HepG2 (cell line): ENCODE results near the gene FAM20C.

Experiments used
- ELF1 ChIP-seq: sonication (generic); formaldehyde crosslinking; IDR thresholded peaks from 2 replicates; pipeline ENCODE4 v1.4.0; 2020; ENCODE audit warnings: missing genetic modification reagents
- TF ChIP-seq, protein P1 (sequence below), 2 experiments: IDR thresholded peaks; 2 replicates each; pipeline ENCODE4 v1.6.1; 2011 to 2012; ENCODE audit warnings: low read length in 2 of 2, borderline replicate concordance in 1 of 2, low read depth in 1 of 2, mild to moderate bottlenecking in 1 of 2, moderate library complexity in 1 of 2
- TF ChIP-seq, protein P2 (sequence below): sonication (generic); formaldehyde crosslinking; IDR thresholded peaks from 2 replicates; pipeline ENCODE4 v1.8.0; 2022; ENCODE audit warnings: missing genetic modification reagents, low read depth, mild to moderate bottlenecking, borderline replicate concordance
- TF ChIP-seq, protein P3 (sequence below): sonication (generic); formaldehyde crosslinking; IDR thresholded peaks from 2 replicates; pipeline ENCODE4 v1.5.0; 2020; ENCODE audit warnings: mild to moderate bottlenecking, missing genetic modification reagents, moderate library complexity
- TF ChIP-seq, protein P4 (sequence below): sonication (generic); formaldehyde crosslinking; IDR thresholded peaks from 2 replicates; pipeline ENCODE4 v1.4.0; 2020; ENCODE audit warnings: missing genetic modification reagents

DNA sequence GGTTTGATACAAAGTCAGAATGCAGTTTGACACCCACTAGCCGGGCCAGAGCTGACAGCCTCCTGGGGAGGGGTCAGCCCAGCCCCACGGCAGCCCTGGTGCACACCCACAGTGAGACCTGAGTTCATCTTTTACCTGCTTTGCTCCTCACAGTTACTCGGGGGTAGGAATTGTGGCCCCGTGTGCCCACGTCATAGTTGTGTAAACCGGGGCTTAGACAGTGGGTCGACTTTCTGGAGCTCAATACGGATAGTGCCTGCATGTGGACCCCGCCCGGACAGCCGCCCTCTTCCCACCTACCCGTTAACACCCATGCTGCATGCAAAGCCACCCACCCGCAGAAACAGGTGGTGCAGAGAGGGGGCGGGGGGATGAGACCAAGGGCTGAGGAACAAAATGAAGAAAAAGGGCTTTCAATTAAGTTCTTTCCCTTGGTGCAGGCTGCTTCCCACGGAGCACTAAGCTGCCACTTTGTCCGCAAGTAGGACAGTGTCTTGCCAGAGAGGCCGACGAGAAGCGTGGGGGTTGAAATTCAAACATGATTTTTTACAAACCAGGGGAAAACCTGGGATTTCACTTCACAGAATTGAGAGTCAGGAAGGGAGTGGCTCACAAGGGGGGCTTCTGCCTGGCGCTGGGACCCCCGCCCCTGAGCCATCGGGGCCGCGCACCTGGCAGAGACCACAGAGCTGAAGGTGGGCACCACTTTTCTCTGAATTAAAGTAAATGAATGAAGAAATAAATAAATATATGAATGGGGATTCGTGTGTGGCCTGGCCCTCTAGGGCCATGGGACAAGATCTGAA lies 73.0 kb downstream of the FAM20C start:
- no peak for TF ChIP-seq ELF1 (CRISPR knock-in tag)
- TF ChIP-seq, protein P1, sequence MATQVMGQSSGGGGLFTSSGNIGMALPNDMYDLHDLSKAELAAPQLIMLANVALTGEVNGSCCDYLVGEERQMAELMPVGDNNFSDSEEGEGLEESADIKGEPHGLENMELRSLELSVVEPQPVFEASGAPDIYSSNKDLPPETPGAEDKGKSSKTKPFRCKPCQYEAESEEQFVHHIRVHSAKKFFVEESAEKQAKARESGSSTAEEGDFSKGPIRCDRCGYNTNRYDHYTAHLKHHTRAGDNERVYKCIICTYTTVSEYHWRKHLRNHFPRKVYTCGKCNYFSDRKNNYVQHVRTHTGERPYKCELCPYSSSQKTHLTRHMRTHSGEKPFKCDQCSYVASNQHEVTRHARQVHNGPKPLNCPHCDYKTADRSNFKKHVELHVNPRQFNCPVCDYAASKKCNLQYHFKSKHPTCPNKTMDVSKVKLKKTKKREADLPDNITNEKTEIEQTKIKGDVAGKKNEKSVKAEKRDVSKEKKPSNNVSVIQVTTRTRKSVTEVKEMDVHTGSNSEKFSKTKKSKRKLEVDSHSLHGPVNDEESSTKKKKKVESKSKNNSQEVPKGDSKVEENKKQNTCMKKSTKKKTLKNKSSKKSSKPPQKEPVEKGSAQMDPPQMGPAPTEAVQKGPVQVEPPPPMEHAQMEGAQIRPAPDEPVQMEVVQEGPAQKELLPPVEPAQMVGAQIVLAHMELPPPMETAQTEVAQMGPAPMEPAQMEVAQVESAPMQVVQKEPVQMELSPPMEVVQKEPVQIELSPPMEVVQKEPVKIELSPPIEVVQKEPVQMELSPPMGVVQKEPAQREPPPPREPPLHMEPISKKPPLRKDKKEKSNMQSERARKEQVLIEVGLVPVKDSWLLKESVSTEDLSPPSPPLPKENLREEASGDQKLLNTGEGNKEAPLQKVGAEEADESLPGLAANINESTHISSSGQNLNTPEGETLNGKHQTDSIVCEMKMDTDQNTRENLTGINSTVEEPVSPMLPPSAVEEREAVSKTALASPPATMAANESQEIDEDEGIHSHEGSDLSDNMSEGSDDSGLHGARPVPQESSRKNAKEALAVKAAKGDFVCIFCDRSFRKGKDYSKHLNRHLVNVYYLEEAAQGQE (IDR thresholded peaks at IDR 0.05; ENCODE audit: borderline replicate concordance in 1 of 2, low read depth in 1 of 2, low read length in 2 of 2): no peak
- TF ChIP-seq, protein P2, sequence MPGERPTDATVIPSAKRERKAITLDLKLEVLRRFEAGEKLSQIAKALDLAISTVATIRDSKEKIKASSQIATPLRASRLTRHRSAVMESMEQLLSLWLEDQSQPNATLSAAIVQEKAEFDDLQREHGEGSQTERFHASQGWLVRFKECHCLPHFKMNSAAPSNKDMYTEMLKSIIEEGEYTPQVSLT (CRISPR knock-in tag): no peak
- TF ChIP-seq, protein P3, sequence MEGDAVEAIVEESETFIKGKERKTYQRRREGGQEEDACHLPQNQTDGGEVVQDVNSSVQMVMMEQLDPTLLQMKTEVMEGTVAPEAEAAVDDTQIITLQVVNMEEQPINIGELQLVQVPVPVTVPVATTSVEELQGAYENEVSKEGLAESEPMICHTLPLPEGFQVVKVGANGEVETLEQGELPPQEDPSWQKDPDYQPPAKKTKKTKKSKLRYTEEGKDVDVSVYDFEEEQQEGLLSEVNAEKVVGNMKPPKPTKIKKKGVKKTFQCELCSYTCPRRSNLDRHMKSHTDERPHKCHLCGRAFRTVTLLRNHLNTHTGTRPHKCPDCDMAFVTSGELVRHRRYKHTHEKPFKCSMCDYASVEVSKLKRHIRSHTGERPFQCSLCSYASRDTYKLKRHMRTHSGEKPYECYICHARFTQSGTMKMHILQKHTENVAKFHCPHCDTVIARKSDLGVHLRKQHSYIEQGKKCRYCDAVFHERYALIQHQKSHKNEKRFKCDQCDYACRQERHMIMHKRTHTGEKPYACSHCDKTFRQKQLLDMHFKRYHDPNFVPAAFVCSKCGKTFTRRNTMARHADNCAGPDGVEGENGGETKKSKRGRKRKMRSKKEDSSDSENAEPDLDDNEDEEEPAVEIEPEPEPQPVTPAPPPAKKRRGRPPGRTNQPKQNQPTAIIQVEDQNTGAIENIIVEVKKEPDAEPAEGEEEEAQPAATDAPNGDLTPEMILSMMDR (CRISPR knock-in tag): no peak
- TF ChIP-seq, protein P4, sequence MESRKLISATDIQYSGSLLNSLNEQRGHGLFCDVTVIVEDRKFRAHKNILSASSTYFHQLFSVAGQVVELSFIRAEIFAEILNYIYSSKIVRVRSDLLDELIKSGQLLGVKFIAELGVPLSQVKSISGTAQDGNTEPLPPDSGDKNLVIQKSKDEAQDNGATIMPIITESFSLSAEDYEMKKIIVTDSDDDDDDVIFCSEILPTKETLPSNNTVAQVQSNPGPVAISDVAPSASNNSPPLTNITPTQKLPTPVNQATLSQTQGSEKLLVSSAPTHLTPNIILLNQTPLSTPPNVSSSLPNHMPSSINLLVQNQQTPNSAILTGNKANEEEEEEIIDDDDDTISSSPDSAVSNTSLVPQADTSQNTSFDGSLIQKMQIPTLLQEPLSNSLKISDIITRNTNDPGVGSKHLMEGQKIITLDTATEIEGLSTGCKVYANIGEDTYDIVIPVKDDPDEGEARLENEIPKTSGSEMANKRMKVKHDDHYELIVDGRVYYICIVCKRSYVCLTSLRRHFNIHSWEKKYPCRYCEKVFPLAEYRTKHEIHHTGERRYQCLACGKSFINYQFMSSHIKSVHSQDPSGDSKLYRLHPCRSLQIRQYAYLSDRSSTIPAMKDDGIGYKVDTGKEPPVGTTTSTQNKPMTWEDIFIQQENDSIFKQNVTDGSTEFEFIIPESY (CRISPR knock-in tag): no peak
